H9 (cell line): Measurements from ENCODE around the gene EGFR. TPM values are rescaled to one million over a fixed set of nuclear protein-coding genes. Genes with fewer than 3 reads are reported as not detected.

Source experiments
- DNase-seq: peaks from one replicate; pipeline ENCODE4 v3.0.0-alpha.2; 2017
- H2AFZ ChIP-seq: one replicate; pipeline ENCODE4 v1.6.1; 2013; ENCODE audit warnings: mild to moderate bottlenecking, low read length, control low read depth, moderate library complexity
- H2AK5ac ChIP-seq: 2 replicates; pipeline ENCODE4 v1.6.1; 2013; ENCODE audit warnings: low read length, control low read depth, mixed read lengths; ENCODE audit not compliant: insufficient read length
- H2BK120ac ChIP-seq: one replicate; pipeline ENCODE4 v1.6.1; 2013; ENCODE audit warnings: low read depth, mild to moderate bottlenecking, low read length, control low read depth, inconsistent platforms; ENCODE audit not compliant: poor library complexity, severe bottlenecking
- H2BK12ac ChIP-seq: 2 replicates; pipeline ENCODE4 v1.6.1; 2013; ENCODE audit warnings: low read length, control low read depth, mixed read lengths, low read depth; ENCODE audit not compliant: insufficient read length
- H2BK15ac ChIP-seq: 2 replicates; pipeline ENCODE4 v1.6.1; 2013; ENCODE audit warnings: low read depth, low read length, control low read depth
- H2BK20ac ChIP-seq: one replicate; pipeline ENCODE4 v1.6.1; 2013; ENCODE audit warnings: low read depth, mild to moderate bottlenecking, low read length, control low read depth, inconsistent platforms; ENCODE audit not compliant: poor library complexity, severe bottlenecking
- H2BK5ac ChIP-seq: 2 replicates; pipeline ENCODE4 v1.6.1; 2013; ENCODE audit warnings: low read length, control low read depth, mixed read lengths; ENCODE audit not compliant: insufficient read length
- H3K14ac ChIP-seq: 2 replicates; pipeline ENCODE4 v1.6.1; 2013; ENCODE audit warnings: low read length, control low read depth; ENCODE audit not compliant: insufficient read depth
- H3K18ac ChIP-seq: 2 replicates; pipeline ENCODE4 v1.6.1; 2013; ENCODE audit warnings: low read depth, mild to moderate bottlenecking, mixed read lengths, low read length, control low read depth; ENCODE audit not compliant: insufficient read length
- H3K23ac ChIP-seq: 2 replicates; pipeline ENCODE4 v1.6.1; 2013; ENCODE audit warnings: low read length, control low read depth, mixed read lengths, low read depth; ENCODE audit not compliant: insufficient read length
- H3K23me2 ChIP-seq: 2 replicates; pipeline ENCODE4 v1.6.1; 2013; ENCODE audit warnings: low read depth, mild to moderate bottlenecking, mixed read lengths, low read length, control low read depth; ENCODE audit not compliant: insufficient read length, poor library complexity, severe bottlenecking
- H3K27ac ChIP-seq: 2 replicates; pipeline ENCODE4 v1.5.1; 2013; ENCODE audit warnings: low read length, control low read depth, mixed read lengths, low read depth; ENCODE audit not compliant: insufficient read length
- H3K27me3 ChIP-seq: 2 replicates; pipeline ENCODE4 v1.6.1; 2013; ENCODE audit warnings: low read length, control low read depth, inconsistent platforms; ENCODE audit not compliant: insufficient read depth
- H3K4ac ChIP-seq: 2 replicates; pipeline ENCODE4 v1.6.1; 2013; ENCODE audit warnings: low read depth, mild to moderate bottlenecking, control low read depth, inconsistent platforms, low read length, moderate library complexity
- H3K4me1 ChIP-seq: 2 replicates; pipeline ENCODE4 v1.6.1; 2013; ENCODE audit warnings: low read length, control low read depth, inconsistent platforms; ENCODE audit not compliant: insufficient read depth
- H3K4me2 ChIP-seq: 2 replicates; pipeline ENCODE4 v1.6.1; 2013; ENCODE audit warnings: low read length, control low read depth, mixed read lengths; ENCODE audit not compliant: insufficient read length, insufficient read depth
- H3K56ac ChIP-seq: 2 replicates; pipeline ENCODE4 v1.6.1; 2013; ENCODE audit warnings: low read depth, mild to moderate bottlenecking, mixed read lengths, low read length, control low read depth; ENCODE audit not compliant: insufficient read length
- H3K79me1 ChIP-seq: 2 replicates; pipeline ENCODE4 v1.6.1; 2013; ENCODE audit warnings: low read depth, mild to moderate bottlenecking, moderate library complexity, low read length, control low read depth, inconsistent platforms; ENCODE audit not compliant: insufficient read depth, poor library complexity, severe bottlenecking
- H3K79me2 ChIP-seq: 2 replicates; pipeline ENCODE4 v1.6.1; 2013; ENCODE audit warnings: low read length, control low read depth, inconsistent platforms; ENCODE audit not compliant: insufficient read depth
- H3K9ac ChIP-seq: 2 replicates; pipeline ENCODE4 v1.6.1; 2013; ENCODE audit warnings: low read length, control low read depth, mixed read lengths; ENCODE audit not compliant: insufficient read length; ENCODE audit errors: extremely low read depth
- H3K9me3 ChIP-seq: one replicate; pipeline ENCODE4 v1.6.1; 2013; ENCODE audit warnings: low read depth, low read length, inconsistent platforms; ENCODE audit not compliant: control insufficient read depth
- H3T11ph ChIP-seq: one replicate; pipeline ENCODE4 v1.6.1; 2013; ENCODE audit warnings: mild to moderate bottlenecking, low read length, control low read depth, inconsistent platforms
- H4K20me1 ChIP-seq: one replicate; pipeline ENCODE4 v1.6.1; 2013; ENCODE audit not compliant: control insufficient read depth, insufficient read length, insufficient read depth
- H4K5ac ChIP-seq: 2 replicates; pipeline ENCODE4 v1.6.1; 2013; ENCODE audit warnings: low read depth, mild to moderate bottlenecking, mixed read lengths, low read length, control low read depth; ENCODE audit not compliant: insufficient read length
- H4K8ac ChIP-seq: replicated peaks from 2 replicates; pipeline ENCODE4 v1.6.1; 2013; ENCODE audit warnings: low read length, control low read depth, mixed read lengths, low read depth; ENCODE audit not compliant: insufficient read length
- H4K91ac ChIP-seq: 2 replicates; pipeline ENCODE4 v1.6.1; 2013; ENCODE audit warnings: low read depth, mild to moderate bottlenecking, moderate library complexity, mixed read lengths, low read length, control low read depth; ENCODE audit not compliant: insufficient read length
- H3K27ac Mint-ChIP-seq, 3 experiments: 2 replicates in 2 of 3; 3 replicates in 1 of 3; pipeline ENCODE4 v1.8.0; 2020 to 2021; ENCODE audit warnings: mixed read lengths in 3 of 3, mild to moderate bottlenecking in 1 of 3, moderate library complexity in 1 of 3
- H3K27me3 Mint-ChIP-seq: 2 replicates; pipeline ENCODE4 v1.8.0; 2021; ENCODE audit warnings: low read depth, mild to moderate bottlenecking, moderate library complexity, mixed read lengths
- H3K36me3 Mint-ChIP-seq, 3 experiments: 2 replicates in 2 of 3; 3 replicates in 1 of 3; pipeline ENCODE4 v1.8.0; 2020 to 2021; ENCODE audit warnings: low read depth in 3 of 3, mixed read lengths in 3 of 3; ENCODE audit not compliant: insufficient read depth in 1 of 3
- H3K4me1 Mint-ChIP-seq, 2 experiments: 2 replicates each; pipeline ENCODE4 v1.8.0; 2020; ENCODE audit warnings: mixed read lengths in 2 of 2
- H3K4me3 Mint-ChIP-seq, 2 experiments: 2 replicates in 1 of 2; 3 replicates in 1 of 2; pipeline ENCODE4 v1.8.0; 2020 to 2021; ENCODE audit warnings: mild to moderate bottlenecking in 2 of 2, mixed read lengths in 2 of 2, moderate library complexity in 1 of 2
- H3K9me3 Mint-ChIP-seq, 2 experiments: 2 replicates in 1 of 2; 3 replicates in 1 of 2; pipeline ENCODE4 v1.8.0; 2020; ENCODE audit warnings: mild to moderate bottlenecking in 2 of 2, mixed read lengths in 2 of 2, moderate library complexity in 1 of 2
- CTCF ChIP-seq: fragments of 200-600 bp; sonication (generic); conservative IDR thresholded peaks from 3 replicates; pipeline ENCODE4 v1.8.0; 2021; ENCODE audit warnings: antibody characterized with exemption, mild to moderate bottlenecking
- WGBS: extraction: QIAGEN DNeasy Blood & Tissue Kit; methylation state at CpG from one replicate; pipeline ENCODE4 v1.1.7; 2013; ENCODE audit warnings: missing lambda C conversion rate, low lambda C conversion rate, mixed read lengths; ENCODE audit not compliant: insufficient read length; ENCODE audit errors: extremely low coverage; 5-methylcytosine and 5-hydroxymethylcytosine counted together
- total RNA-seq: library from RNA; stranded (reverse); gene quantifications from 2 replicates; pipeline ENCODE4 v1.2.1, GENCODE V29; 2021

The EGFR gene
- total RNA-seq, 1 experiment from 2014 or later, result 3.3 TPM

- H3K27me3 Mint-ChIP-seq, result no peaks in the 10 kb centered on the region; the same call in 1 of the 2 replicates
- no peaks in the 10 kb centered on the region for H3K79me2 ChIP-seq
- WGBS, result no CpG with 5 or more reads among the region's 7 CpGs
Observed at GRCh38 chr7:55055479-55055878, 36.7 kb downstream of the EGFR start.

More at GRCh38 chr7:55055479-55055878, 36.7 kb downstream of the EGFR start:
- Histone ChIP-seq H2BK120ac (no peak overlapping the region), H3K14ac (no peak overlapping the region), H3K79me1 (no peaks in the 10 kb centered on the region), H3K9ac (no peak overlapping the region), H3K4me1 (no peaks in the 10 kb centered on the region), H3T11ph (no peak overlapping the region), H3K18ac (no peak overlapping the region), H3K23ac (no peak overlapping the region), H2AFZ (no peak overlapping the region), H2AK5ac (no peak overlapping the region), H4K20me1 (no peaks in the 10 kb centered on the region), H4K5ac (no peak overlapping the region), H3K56ac (no peak overlapping the region), H3K23me2 (no peaks in the 10 kb centered on the region), H2BK20ac (no peak overlapping the region), H4K8ac (no peak overlapping the region), H4K91ac (no peak overlapping the region), H2BK5ac (no peak overlapping the region), H3K4me2 (no peak overlapping the region), H2BK15ac (no peak overlapping the region), H2BK12ac (no peak overlapping the region), H3K27me3 (no peaks in the 10 kb centered on the region), H3K27ac (no peak overlapping the region), H3K9me3 (no peaks in the 10 kb centered on the region), H3K4ac (no peak overlapping the region)
- no peaks in the 10 kb centered on the region for H3K9me3 Mint-ChIP-seq
- no peak overlapping the region; a peak in 1 of 7 replicates for H3K27ac Mint-ChIP-seq
- H3K4me1 Mint-ChIP-seq, result peaks cover 6% of the 10 kb centered on the region in 2 experiments; a peak in 3 of 4 replicates
- H3K36me3 Mint-ChIP-seq, result no peaks in the 10 kb centered on the region
- H3K4me3 Mint-ChIP-seq, result no peak overlapping the region
- no peak for TF ChIP-seq CTCF
- DNase-seq, result no peak
